GM23248 (cell line): Measurements from ENCODE around the gene HERPUD1.

ENCODE experiments used
- EZH2 ChIP-seq: fragments of 200-600 bp; sonication (generic); IDR thresholded peaks from 2 replicates; pipeline ENCODE4 v1.6.1; 2018; ENCODE audit warnings: antibody characterized with exemption, mild to moderate bottlenecking; ENCODE audit not compliant: insufficient read depth, poor library complexity, severe bottlenecking
- EZH2phosphoT487 ChIP-seq: fragments of 200-600 bp; sonication (generic); IDR thresholded peaks from 2 replicates; pipeline ENCODE4 v1.6.1; 2018; ENCODE audit warnings: antibody characterized with exemption, moderate library complexity, mild to moderate bottlenecking, low read depth; ENCODE audit not compliant: insufficient read depth

GRCh38 chr16:56993204-56993603 is 61.3 kb downstream of the HERPUD1 start:
- TF ChIP-seq EZH2phosphoT487 (no peak), EZH2 (no peak)
